Activated CD8-positive, alpha-beta memory T cell treated with anti-CD3 and anti-CD28 coated beads for 36 hours (primary cell): ENCODE data around the gene INTS12. TPM values are rescaled to one million over a fixed set of nuclear protein-coding genes. Genes with fewer than 3 reads are reported as not detected.

ENCODE experiments used
- CTCF ChIA-PET: fragments of 350-600 bp; sonication (Branson Sonifier 250); formaldehyde crosslinking; loops from one replicate; lab custom pipeline; 2021; ENCODE audit warnings: antibody characterized with exemption; lab: Charles Lee
- POLR2A ChIA-PET: fragments of 350-600 bp; sonication (Branson Sonifier 250); formaldehyde crosslinking; loops from one replicate; lab custom pipeline; 2021; ENCODE audit warnings: antibody characterized with exemption; lab: Charles Lee
- total RNA-seq, 2 experiments: library from RNA; stranded (reverse); gene quantifications; one replicate each; pipeline ENCODE4 v1.2.3, GENCODE V29; 2021

Gene INTS12
- total RNA-seq, 2 experiments from 2014 or later: 21.3 to 22.1 TPM

GRCh38 chr4:105637408-105638176 lies 70.9 kb downstream of the INTS12 start:
- POLR2A ChIA-PET: no interaction called here
- CTCF ChIA-PET: no interaction called here

DNA sequence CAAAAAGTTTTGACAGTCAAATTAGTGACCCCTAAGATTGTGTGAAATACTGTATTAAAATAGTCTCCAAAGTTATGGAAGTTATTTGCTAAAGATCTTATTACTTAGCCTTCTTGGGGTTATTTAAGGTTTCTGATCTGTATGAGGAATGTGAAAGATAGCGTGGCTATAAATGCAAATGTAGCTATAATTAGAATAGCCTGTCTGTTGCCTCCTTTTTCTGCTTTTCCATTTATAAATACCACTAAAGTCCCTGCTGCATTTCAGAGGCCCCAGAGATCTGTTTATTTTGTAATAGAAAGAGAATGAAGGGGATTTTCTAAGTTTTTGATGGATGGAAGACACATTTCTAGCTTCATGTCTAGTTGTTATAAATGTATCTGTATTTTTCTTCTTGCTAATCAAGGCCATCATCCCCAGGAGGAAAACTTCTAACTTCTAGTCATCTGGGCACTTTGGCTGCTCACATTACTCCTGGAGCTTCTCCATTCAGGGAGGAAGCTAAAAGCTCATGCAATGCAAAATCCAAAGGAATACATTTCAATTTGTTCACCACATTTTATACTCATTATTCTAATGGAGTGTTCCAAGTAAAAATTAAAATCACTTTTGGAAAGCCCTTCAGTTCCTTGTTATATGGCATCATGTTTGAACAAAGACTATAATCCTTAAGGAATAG lies 73.9 kb downstream of the INTS12 start:
- CTCF ChIA-PET: no interaction called here
- POLR2A ChIA-PET: no interaction called here

GRCh38 chr4:105633241-105633640 lies 75.2 kb downstream of the INTS12 start:
- POLR2A ChIA-PET: no interaction called here
- CTCF ChIA-PET: interaction anchor here (1.0 kb wide), 1 partner anchor 30 kb away, joined by 4 read pairs; no protein-coding TSS in a partner anchor

Other genes starting within 250 kb of the INTS12 start
- 100 to 1,000 TPM; 119 to 121 TPM for gene PPA2, start 234.6 kb downstream of the INTS12 start, total RNA-seq
- gene ARHGEF38, start 156.1 kb downstream of the INTS12 start, total RNA-seq: not detected
- gene GSTCD, start 95 bp upstream of the INTS12 start, total RNA-seq: 10 to 100 TPM; 21.3 to 23.1 TPM
- gene NPNT, start 186.8 kb upstream of the INTS12 start, total RNA-seq: not detected